ENCODE measurements around the gene NME1.

- TF ChIP-seq POLR2A (IDR thresholded peaks at IDR 0.05) (no peak), CTCF (IDR thresholded peaks at IDR 0.05 in 4 of 5, conservative IDR thresholded peaks at IDR 0.05 in 1 of 5) (no peak)
Observed at GRCh38 chr17:51152766-51153209, 571 bp upstream of the NME1 start.

Data from gastrocnemius medialis (tissue), 4 donors.